BE2C (cell line): Measurements from ENCODE around the gene CACNA1D.

Source experiments
- DNase-seq: peaks from one replicate; pipeline ENCODE4 v3.0.0-alpha.2; 2020
- H3K27me3 ChIP-seq: fragments of 250-450 bp; sonication (Bioruptor Pico); 2 replicates; pipeline ENCODE4 v1.5.1; 2020; ENCODE audit warnings: mild to moderate bottlenecking
- H3K36me3 ChIP-seq: fragments of 250-450 bp; sonication (Bioruptor Pico); 2 replicates; pipeline ENCODE4 v1.5.1; 2020; ENCODE audit warnings: mild to moderate bottlenecking
- H3K4me1 ChIP-seq: fragments of 250-450 bp; sonication (Bioruptor Pico); 2 replicates; pipeline ENCODE4 v1.5.1; 2020
- H3K4me3 ChIP-seq: 2 replicates; pipeline ENCODE4 v1.5.1; 2011; ENCODE audit warnings: low read depth, low read length
- H3K9me3 ChIP-seq: fragments of 250-450 bp; sonication (Bioruptor Pico); 2 replicates; pipeline ENCODE4 v1.5.1; 2020
- CTCF ChIP-seq: IDR thresholded peaks from 2 replicates; pipeline ENCODE4 v1.5.1; 2012; ENCODE audit warnings: mild to moderate bottlenecking, low read depth, low read length

Gene CACNA1D

DNA sequence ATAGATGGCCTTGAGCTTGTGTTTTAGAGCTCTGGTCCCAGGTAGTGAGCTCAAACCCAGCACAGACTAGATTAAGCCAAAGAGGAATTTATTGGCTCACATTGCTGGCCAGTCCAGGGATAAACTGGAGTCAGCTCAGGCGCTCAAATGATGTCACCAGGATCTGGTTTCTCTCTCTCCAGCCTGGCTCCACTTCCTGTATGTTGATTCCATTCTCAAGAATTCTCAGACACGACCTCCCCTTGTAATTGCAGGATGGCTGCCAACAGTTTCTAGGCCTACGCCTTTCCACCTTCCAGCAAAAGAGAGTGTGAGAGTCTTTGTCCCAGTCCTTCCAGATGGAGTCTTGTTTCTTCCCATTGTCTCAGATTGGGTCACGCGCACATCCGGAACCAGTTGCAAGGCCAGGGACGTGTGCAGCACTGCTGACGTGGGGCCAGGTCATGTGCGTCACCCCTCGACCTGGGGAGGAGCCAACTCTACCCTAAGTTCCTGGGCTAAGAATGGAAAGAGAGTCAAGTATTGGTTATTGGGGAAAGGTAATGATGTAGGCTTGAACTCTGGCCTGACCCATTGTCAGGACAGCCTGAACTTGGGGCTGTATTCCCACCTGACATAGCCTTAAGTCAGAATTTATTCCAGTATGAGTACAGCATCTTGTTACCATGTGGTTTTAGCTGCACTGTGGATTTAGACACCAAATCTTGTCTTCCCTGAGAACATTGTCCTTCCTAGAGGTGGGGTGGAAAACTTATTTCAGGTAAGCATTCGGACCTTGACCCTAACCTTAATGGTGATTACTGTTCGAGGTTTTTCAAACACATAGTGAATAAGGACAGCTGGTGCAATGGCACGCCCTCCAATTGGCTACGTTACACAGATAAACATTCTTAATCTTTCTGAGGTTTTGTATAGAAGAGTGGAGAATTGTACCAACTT is 31.6 kb downstream of the CACNA1D start:
- DNase-seq, result no peak
- H3K36me3 ChIP-seq, result no peaks in the 10 kb centered on the region

GRCh38 chr3:53526704-53527055 is 32.3 kb downstream of the CACNA1D start:
- TF ChIP-seq CTCF, result no peak
- H3K9me3 ChIP-seq, result no peaks in the 10 kb centered on the region
- no peak overlapping the region for H3K4me3 ChIP-seq
- no peaks in the 10 kb centered on the region for H3K36me3 ChIP-seq
- no peaks in the 10 kb centered on the region for H3K27me3 ChIP-seq
- H3K4me1 ChIP-seq, result no peaks in the 10 kb centered on the region
- DNase-seq, result no peak

More for the DNA sequence above, 31.6 kb downstream of the CACNA1D start:
- no peak for TF ChIP-seq CTCF
- no peaks in the 10 kb centered on the region for H3K9me3 ChIP-seq
- H3K27me3 ChIP-seq, result no peaks in the 10 kb centered on the region
- H3K4me1 ChIP-seq, result no peaks in the 10 kb centered on the region
- no peak overlapping the region for H3K4me3 ChIP-seq

- H3K9me3 ChIP-seq, result no peaks in the 10 kb centered on the region
- no peaks in the 10 kb centered on the region for H3K27me3 ChIP-seq
- no peaks in the 10 kb centered on the region for H3K36me3 ChIP-seq
- no peak for TF ChIP-seq CTCF
- H3K4me3 ChIP-seq, result no peak overlapping the region
- no peaks in the 10 kb centered on the region for H3K4me1 ChIP-seq
- no peak for DNase-seq
Measured at GRCh38 chr3:53530205-53530604, 35.8 kb downstream of the CACNA1D start.

DNA sequence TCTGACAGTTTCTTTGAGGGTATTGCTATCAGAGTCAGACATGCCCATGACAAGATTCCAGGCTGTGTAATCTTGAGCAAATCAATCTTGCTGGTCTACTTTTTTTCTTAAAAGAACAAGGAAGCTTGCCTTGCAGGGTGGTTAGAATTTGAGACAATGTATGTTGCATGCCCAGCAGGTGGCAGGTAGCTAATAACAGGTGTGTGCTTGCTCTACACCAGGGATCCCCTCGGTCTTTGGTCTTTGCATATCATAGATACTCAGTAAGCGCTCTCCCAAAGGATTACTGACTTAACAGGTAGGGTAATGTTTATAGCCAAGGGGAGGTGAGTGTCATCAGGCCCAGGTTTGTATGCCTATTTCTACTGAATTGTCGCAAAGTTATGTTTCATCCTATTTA is 37.3 kb downstream of the CACNA1D start:
- Histone ChIP-seq H3K27me3 (no peaks in the 10 kb centered on the region), H3K4me1 (no peaks in the 10 kb centered on the region), H3K4me3 (no peak overlapping the region), H3K9me3 (no peaks in the 10 kb centered on the region), H3K36me3 (no peaks in the 10 kb centered on the region)
- DNase-seq, result no peak
- TF ChIP-seq CTCF, result no peak

GRCh38 chr3:53533472-53533871 is 39.1 kb downstream of the CACNA1D start:
- Histone ChIP-seq H3K4me1 (no peaks in the 10 kb centered on the region), H3K27me3 (no peaks in the 10 kb centered on the region), H3K4me3 (no peak overlapping the region), H3K9me3 (no peaks in the 10 kb centered on the region), H3K36me3 (no peaks in the 10 kb centered on the region)
- no peak for TF ChIP-seq CTCF
- DNase-seq, result no peak

DNA sequence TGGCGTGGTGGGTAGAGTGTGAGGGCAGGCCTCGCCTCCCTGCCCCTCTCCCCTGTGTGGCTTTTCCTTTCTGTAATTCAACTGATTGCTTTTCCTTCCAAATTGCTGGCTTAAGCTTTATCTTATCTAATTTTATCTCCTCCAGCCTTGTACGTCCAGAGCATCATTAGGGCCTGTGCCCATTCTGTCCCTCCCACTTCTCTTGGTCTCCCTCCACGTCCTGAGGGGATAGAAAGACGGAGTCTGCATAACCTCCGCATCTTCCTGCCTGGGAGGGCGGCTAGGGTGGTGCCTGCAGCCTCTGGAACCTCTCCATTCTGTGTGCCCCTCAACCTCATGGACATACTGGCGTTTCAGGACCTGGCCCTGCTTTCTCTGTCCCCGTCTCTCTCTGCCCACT is 39.8 kb downstream of the CACNA1D start:
- H3K4me3 ChIP-seq, result no peak overlapping the region
- TF ChIP-seq CTCF, result no peak
- no peaks in the 10 kb centered on the region for H3K27me3 ChIP-seq
- H3K9me3 ChIP-seq, result no peaks in the 10 kb centered on the region
- H3K36me3 ChIP-seq, result no peaks in the 10 kb centered on the region
- no peaks in the 10 kb centered on the region for H3K4me1 ChIP-seq
- no peak for DNase-seq
